ENCODE data around the gene TTC29.

The TTC29 gene, protein sequence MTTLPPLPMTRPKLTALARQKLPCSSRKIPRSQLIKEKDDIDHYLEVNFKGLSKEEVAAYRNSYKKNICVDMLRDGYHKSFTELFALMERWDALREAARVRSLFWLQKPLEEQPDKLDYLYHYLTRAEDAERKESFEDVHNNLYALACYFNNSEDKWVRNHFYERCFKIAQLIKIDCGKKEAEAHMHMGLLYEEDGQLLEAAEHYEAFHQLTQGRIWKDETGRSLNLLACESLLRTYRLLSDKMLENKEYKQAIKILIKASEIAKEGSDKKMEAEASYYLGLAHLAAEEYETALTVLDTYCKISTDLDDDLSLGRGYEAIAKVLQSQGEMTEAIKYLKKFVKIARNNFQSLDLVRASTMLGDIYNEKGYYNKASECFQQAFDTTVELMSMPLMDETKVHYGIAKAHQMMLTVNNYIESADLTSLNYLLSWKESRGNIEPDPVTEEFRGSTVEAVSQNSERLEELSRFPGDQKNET

DNA sequence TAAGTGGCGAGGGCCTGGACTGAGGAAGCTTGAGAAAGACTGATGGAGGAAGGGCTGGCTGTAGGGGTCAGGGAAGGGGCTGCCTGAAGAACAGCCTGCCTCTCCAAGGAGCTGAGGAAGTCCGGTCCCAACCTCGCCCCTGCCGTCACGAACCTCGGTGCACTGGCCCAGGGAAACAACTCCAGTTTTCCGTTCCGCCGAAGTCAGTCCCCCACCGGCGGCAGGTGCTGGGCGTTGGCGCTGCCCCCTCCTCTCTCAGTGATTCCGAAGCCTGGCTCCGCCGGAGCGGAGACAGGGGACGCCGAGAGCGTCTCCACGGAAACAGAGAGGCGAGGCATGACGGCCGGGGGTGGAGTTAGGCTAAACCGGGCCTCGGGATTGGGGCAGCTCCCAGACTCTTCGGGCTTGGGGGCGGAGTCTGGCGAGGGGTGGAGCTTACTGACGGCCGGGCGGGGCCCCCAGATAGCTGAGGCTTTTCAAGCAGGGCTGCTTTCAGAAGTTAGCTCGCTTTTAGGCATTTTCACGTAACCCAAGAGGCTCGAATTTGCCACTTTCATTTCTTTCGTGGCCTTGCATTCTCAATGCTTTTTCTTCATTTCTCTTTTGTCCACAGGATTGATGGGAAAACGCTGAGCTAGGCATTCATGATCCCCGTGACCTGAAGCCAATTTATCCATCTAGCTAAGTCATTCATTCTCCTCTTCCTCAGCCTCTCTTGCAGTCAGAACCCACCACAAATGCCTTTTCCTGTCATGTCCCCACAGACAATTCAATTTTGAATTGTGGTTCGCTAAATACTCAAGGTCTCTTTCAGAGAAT lies at the start of gene TTC29:
Gene TTC29 (minus strand): TSS at position 309 of the 819 bp plus-strand sequence. CDS start 5,969 bp downstream, outside the sequence.
- no peak within 1 kb of the TSS for H3K27ac ChIP-seq
- TF ChIP-seq, protein P1, sequence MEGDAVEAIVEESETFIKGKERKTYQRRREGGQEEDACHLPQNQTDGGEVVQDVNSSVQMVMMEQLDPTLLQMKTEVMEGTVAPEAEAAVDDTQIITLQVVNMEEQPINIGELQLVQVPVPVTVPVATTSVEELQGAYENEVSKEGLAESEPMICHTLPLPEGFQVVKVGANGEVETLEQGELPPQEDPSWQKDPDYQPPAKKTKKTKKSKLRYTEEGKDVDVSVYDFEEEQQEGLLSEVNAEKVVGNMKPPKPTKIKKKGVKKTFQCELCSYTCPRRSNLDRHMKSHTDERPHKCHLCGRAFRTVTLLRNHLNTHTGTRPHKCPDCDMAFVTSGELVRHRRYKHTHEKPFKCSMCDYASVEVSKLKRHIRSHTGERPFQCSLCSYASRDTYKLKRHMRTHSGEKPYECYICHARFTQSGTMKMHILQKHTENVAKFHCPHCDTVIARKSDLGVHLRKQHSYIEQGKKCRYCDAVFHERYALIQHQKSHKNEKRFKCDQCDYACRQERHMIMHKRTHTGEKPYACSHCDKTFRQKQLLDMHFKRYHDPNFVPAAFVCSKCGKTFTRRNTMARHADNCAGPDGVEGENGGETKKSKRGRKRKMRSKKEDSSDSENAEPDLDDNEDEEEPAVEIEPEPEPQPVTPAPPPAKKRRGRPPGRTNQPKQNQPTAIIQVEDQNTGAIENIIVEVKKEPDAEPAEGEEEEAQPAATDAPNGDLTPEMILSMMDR (conservative IDR thresholded peaks at IDR 0.05), result no peak

DNA sequence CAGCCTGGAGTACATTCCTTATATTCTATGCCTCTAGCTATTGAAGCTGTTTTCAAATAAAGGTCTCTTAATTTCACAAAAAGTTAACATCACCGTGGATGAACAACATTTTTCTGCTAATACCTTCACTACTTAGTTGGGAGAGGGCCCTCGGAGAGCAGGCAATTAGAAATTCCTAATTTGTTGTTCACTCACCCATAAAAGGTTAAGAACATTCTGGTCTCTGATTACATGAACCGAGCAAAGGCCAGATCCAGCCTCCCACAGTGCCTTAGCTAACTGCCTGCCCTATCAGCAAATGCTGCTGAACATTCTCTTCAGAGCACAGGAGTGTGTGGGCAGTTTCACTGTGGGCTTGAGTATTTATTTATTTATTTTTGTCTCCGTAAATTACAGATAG lies 36.0 kb upstream of the TTC29 start:
- no peak overlapping the region for H3K27ac ChIP-seq
- TF ChIP-seq, protein P1 (conservative IDR thresholded peaks at IDR 0.05), result no peak

DNA sequence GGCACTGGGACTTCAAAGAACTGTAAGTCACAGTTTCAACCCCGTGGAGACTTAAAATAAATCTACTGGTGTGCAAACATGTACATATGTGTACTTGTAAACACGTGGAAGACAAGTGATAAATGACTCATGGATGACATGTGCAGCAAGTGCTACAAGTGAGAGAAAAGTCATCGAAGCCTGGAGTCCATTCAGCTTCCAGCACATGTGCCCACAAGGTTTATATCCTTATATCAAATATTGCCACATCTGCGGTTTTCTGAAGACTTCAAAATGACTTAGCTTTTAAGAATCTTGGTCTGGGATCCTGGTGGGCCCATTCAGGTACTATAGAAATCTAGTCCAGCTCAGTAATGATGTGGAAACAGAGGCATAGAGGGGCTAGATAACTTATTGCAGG lies 33.0 kb upstream of the TTC29 start:
- H3K27ac ChIP-seq, result no peak overlapping the region
- TF ChIP-seq, protein P1 (conservative IDR thresholded peaks at IDR 0.05), result no peak

DNA sequence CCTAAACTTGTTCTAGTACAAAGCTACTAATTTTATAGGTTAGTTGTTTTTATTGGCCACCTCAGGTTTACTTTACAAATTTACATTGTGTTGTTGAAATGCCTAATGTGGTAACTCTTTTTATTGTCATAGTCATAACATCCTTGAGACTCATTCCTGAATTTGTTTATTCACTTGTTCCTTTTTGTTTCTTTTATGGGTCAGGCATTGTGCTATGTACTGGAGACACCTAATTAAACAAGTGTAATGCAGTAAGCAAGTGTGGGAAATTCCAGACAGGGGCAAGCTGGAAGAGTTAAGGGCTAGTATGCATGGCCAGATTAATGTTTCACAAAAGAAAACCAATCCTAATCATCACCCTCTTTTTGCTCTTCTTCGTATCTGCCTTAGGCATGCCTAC lies 30.5 kb upstream of the TTC29 start:
- peak overlapping the region; percentile 38; the same call in 1 of the 2 replicates for H3K27ac ChIP-seq
- TF ChIP-seq, protein P1 (conservative IDR thresholded peaks at IDR 0.05), result no peak

DNA sequence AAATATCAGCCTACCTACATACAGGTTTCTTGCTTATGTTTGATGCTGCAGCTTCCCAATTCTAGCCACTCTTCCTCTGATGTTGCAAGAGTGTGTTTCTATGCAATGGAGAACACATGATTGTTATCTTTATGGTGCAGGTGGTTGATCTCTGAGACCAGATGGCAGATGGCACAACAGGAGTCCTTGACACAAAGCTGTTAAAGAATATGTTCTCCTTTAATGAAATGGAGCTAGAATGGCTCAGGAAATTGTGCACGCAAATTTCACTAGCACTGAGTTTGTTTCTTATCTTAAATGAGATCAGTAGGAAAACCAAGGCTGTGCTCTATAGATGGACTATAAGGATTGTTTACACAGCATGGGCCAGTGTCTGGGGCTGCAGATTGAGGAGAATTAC lies 29.9 kb upstream of the TTC29 start:
- TF ChIP-seq, protein P1 (conservative IDR thresholded peaks at IDR 0.05), result no peak
- peak overlapping the region; percentile 38; the same call in 1 of the 2 replicates for H3K27ac ChIP-seq

DNA sequence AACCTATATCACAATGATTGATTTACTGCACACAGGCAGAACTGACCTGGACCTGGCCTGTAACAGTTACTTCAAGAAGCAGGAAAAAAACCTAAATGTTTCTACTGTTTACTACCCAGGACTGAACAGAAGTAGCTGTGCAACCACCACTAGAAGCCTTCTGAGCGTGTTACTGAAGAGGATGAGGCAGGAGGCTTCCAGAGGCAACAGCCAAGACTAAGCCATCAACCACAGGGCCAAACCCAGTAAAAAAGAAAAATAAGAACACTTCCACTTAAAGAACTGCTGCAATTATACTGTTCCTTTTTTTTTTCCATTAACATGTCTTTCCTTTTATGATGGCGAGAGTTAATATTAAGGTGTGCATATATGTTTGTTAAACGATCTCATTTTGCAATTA lies 29.4 kb upstream of the TTC29 start:
- TF ChIP-seq, protein P1 (conservative IDR thresholded peaks at IDR 0.05), result no peak
- no peak overlapping the region for H3K27ac ChIP-seq

DNA sequence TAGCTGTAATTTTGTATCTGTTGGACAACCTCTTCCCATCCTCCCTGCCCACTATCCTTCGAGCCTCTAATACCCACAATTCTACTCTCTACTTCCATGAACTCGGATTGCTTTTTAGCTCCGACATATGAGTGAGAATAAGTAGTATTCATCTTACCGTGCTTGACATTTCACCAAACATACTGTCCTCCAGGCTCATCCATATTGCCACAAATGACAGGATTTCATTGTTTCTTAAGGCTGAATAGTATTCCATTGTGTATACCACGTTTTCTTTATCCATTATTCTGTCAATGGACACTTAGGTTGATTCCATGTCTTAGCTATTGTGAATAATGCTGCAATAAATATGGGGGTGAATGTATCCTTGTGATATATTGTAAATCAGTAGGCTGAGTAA lies 26.4 kb upstream of the TTC29 start:
- TF ChIP-seq, protein P1 (conservative IDR thresholded peaks at IDR 0.05), result no peak
- H3K27ac ChIP-seq, result no peak overlapping the region

All from VCaP (cell line).